GM19455 (cell line): ENCODE data around the gene HIPK2.
"Not testable (repeated sequence)": the region's sequence is repeated elsewhere in the genome, so short reads cannot be mapped to it uniquely, and the experiment has no call there.

ENCODE experiments used
- ATAC-seq: cut with Tn5 transposase; IDR thresholded peaks from one replicate; pipeline ENCODE4 v1.9.1; 2021; ENCODE audit not compliant: unreplicated experiment

The HIPK2 gene

GRCh38 chr7:139557857-139558581 lies 219.8 kb downstream of the HIPK2 start:
- ATAC-seq = no peak

GRCh38 chr7:139553991-139554700 lies 223.7 kb downstream of the HIPK2 start:
- ATAC-seq = not testable (repeated sequence)

- no peak for ATAC-seq
These were observed 229.3 kb downstream of the HIPK2 start for GRCh38 chr7:139548302-139549028.

GRCh38 chr7:139544645-139545044 lies 233.2 kb downstream of the HIPK2 start:
- no peak for ATAC-seq

- no peak for ATAC-seq
These were observed 233.8 kb downstream of the HIPK2 start for GRCh38 chr7:139543801-139544603.

- no peak for ATAC-seq
These were observed 235.3 kb downstream of the HIPK2 start for GRCh38 chr7:139542308-139543151.

GRCh38 chr7:139541600-139542307 lies 236.0 kb downstream of the HIPK2 start:
- no peak for ATAC-seq

GRCh38 chr7:139540203-139540602 lies 237.6 kb downstream of the HIPK2 start:
- no peak for ATAC-seq

- ATAC-seq = no peak
These were observed 238.7 kb downstream of the HIPK2 start for GRCh38 chr7:139538881-139539635.

GRCh38 chr7:139536152-139536551 lies 241.6 kb downstream of the HIPK2 start:
- no peak for ATAC-seq

- no peak for ATAC-seq
These were observed 242.7 kb downstream of the HIPK2 start for GRCh38 chr7:139534966-139535651.

GRCh38 chr7:139534096-139534495 lies 243.7 kb downstream of the HIPK2 start:
- ATAC-seq = no peak

- ATAC-seq = no peak
These were observed 245.1 kb downstream of the HIPK2 start for GRCh38 chr7:139532636-139533155.

- no peak for ATAC-seq
These were observed 246.7 kb downstream of the HIPK2 start for GRCh38 chr7:139531094-139531493.

GRCh38 chr7:139526578-139527544 lies 250.9 kb downstream of the HIPK2 start:
- no peak for ATAC-seq

GRCh38 chr7:139525750-139526149 lies 252.0 kb downstream of the HIPK2 start:
- ATAC-seq = no peak

GRCh38 chr7:139525239-139525638 lies 252.6 kb downstream of the HIPK2 start:
- ATAC-seq = no peak
